ENCODE measurements around the gene CTBS. TPM values are rescaled to one million over a fixed set of nuclear protein-coding genes. Genes with fewer than 3 reads are reported as not detected.

The CTBS gene
- polyA plus RNA-seq, 2 of the 4 experiments (the other 2 are of a cell fraction) = 6.7 to 25.3 TPM

DNA sequence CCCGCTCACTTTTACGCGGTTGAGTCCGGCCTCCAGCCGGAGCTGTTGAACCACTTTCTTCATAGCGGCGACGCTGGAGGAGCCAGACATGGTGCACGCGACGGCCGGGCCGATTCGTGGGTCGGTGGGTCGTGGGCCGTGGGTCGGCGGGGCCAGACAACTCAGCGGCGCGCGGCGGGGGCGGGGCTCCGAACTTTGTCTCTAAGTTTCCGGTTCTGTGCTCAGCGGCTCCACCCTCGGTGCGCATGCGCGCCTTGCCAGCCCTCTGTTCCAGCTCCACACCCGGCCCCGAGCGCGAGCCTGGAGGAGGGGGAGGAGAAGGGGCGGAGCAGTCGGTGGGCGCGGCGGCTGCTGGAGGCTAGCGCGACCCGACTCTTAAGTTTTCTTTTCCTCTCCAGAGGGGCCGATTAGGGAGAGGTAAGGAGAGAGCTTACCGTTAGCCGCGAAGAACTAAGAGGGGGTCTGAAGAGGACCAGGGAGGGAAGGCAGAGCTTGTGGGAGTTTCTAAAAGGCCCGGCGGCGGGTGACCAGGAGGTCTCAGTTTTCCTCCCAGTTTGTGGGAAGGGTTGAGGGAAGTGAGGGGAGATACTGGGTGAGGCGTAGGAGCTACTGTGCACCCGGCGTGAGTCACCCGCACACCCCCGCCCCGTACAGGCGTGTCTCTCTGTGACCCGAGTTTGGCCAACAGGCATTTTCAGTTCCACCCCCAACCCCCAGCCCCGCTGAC is 68.1 kb downstream of the CTBS start, which contains the start of the genes GNG5 and SPATA1 (continued):
- TF ChIP-seq, protein P1, sequence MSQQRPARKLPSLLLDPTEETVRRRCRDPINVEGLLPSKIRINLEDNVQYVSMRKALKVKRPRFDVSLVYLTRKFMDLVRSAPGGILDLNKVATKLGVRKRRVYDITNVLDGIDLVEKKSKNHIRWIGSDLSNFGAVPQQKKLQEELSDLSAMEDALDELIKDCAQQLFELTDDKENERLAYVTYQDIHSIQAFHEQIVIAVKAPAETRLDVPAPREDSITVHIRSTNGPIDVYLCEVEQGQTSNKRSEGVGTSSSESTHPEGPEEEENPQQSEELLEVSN (IDR thresholded peaks at IDR 0.05; ENCODE audit: borderline replicate concordance, low read depth) = peak; percentile 33; the same call in 1 of the 2 replicates
- TF ChIP-seq KDM5A (IDR thresholded peaks at IDR 0.05) = no peak
- TF ChIP-seq EHF (CRISPR knock-in tag; IDR thresholded peaks at IDR 0.05) = no peak
- no peak for TF ChIP-seq ESRRA (IDR thresholded peaks at IDR 0.05; ENCODE audit: borderline replicate concordance, low read length)
- TF ChIP-seq, protein P2, sequence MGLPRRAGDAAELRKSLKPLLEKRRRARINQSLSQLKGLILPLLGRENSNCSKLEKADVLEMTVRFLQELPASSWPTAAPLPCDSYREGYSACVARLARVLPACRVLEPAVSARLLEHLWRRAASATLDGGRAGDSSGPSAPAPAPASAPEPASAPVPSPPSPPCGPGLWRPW (IDR thresholded peaks at IDR 0.05) = no peak
- no peak for TF ChIP-seq RCOR1 (IDR thresholded peaks at IDR 0.05; ENCODE audit: low read depth, low read length)
- TF ChIP-seq HDAC2 (IDR thresholded peaks at IDR 0.05) = no peak
- TF ChIP-seq RARB (CRISPR knock-in tag; IDR thresholded peaks at IDR 0.05) = no peak
- TF ChIP-seq ZC3H11A (IDR thresholded peaks at IDR 0.05) = no peak
- TF ChIP-seq, protein P3, sequence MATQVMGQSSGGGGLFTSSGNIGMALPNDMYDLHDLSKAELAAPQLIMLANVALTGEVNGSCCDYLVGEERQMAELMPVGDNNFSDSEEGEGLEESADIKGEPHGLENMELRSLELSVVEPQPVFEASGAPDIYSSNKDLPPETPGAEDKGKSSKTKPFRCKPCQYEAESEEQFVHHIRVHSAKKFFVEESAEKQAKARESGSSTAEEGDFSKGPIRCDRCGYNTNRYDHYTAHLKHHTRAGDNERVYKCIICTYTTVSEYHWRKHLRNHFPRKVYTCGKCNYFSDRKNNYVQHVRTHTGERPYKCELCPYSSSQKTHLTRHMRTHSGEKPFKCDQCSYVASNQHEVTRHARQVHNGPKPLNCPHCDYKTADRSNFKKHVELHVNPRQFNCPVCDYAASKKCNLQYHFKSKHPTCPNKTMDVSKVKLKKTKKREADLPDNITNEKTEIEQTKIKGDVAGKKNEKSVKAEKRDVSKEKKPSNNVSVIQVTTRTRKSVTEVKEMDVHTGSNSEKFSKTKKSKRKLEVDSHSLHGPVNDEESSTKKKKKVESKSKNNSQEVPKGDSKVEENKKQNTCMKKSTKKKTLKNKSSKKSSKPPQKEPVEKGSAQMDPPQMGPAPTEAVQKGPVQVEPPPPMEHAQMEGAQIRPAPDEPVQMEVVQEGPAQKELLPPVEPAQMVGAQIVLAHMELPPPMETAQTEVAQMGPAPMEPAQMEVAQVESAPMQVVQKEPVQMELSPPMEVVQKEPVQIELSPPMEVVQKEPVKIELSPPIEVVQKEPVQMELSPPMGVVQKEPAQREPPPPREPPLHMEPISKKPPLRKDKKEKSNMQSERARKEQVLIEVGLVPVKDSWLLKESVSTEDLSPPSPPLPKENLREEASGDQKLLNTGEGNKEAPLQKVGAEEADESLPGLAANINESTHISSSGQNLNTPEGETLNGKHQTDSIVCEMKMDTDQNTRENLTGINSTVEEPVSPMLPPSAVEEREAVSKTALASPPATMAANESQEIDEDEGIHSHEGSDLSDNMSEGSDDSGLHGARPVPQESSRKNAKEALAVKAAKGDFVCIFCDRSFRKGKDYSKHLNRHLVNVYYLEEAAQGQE (IDR thresholded peaks at IDR 0.05) = no peak
- TF ChIP-seq CBX8 (IDR thresholded peaks at IDR 0.05) = no peak
- TF ChIP-seq TP53 (CRISPR knock-in tag; IDR thresholded peaks at IDR 0.05) = no peak
- no peak for TF ChIP-seq NFE2L2 (conservative IDR thresholded peaks at IDR 0.05; ENCODE audit: low read length)
- TF ChIP-seq, protein P4, sequence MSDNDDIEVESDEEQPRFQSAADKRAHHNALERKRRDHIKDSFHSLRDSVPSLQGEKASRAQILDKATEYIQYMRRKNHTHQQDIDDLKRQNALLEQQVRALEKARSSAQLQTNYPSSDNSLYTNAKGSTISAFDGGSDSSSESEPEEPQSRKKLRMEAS (IDR thresholded peaks at IDR 0.05) = peak; percentile 80
- no peak for TF ChIP-seq SMC3 (IDR thresholded peaks at IDR 0.05)
- TF ChIP-seq FOSB (CRISPR knock-in tag; IDR thresholded peaks at IDR 0.05) = no peak
- no peak for TF ChIP-seq BHLHE40 (IDR thresholded peaks at IDR 0.05; ENCODE audit: low read depth, low read length)
- TF ChIP-seq, protein P5, sequence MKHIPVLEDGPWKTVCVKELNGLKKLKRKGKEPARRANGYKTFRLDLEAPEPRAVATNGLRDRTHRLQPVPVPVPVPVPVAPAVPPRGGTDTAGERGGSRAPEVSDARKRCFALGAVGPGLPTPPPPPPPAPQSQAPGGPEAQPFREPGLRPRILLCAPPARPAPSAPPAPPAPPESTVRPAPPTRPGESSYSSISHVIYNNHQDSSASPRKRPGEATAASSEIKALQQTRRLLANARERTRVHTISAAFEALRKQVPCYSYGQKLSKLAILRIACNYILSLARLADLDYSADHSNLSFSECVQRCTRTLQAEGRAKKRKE (CRISPR knock-in tag; IDR thresholded peaks at IDR 0.05; ENCODE audit: low read depth) = no peak
- TF ChIP-seq CEBPB (IDR thresholded peaks at IDR 0.05) = no peak
- TF ChIP-seq, protein P6, sequence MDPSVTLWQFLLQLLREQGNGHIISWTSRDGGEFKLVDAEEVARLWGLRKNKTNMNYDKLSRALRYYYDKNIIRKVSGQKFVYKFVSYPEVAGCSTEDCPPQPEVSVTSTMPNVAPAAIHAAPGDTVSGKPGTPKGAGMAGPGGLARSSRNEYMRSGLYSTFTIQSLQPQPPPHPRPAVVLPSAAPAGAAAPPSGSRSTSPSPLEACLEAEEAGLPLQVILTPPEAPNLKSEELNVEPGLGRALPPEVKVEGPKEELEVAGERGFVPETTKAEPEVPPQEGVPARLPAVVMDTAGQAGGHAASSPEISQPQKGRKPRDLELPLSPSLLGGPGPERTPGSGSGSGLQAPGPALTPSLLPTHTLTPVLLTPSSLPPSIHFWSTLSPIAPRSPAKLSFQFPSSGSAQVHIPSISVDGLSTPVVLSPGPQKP (IDR thresholded peaks at IDR 0.05; ENCODE audit: low read depth, low read length) = no peak
- no peak for TF ChIP-seq CHD2 (IDR thresholded peaks at IDR 0.05; ENCODE audit: low read length, partially characterized antibody)
- no peak for TF ChIP-seq ZNF302 (CRISPR knock-in tag; IDR thresholded peaks at IDR 0.05)

Measured in A549 (cell line).